Activated naive CD8-positive, alpha-beta T cell treated with anti-CD3 and anti-CD28 coated beads, Interleukin-2, amount 50 U/mL, for 24 hours (primary cell): ENCODE results near the gene DYRK4.

Experiments used
- ATAC-seq: fragments of 150-1000 bp; cut with Tn5 transposase; one replicate; pipeline ENCODE4 v1.10.0; 2021
- DNase-seq: peaks from one replicate; pipeline ENCODE4 v3.0.0; 2021
- H3K27ac Mint-ChIP-seq: one replicate; pipeline ENCODE4 v1.8.0; 2021; ENCODE audit warnings: mild to moderate bottlenecking, mixed read lengths
- H3K27me3 Mint-ChIP-seq: one replicate; pipeline ENCODE4 v1.8.0; 2021; ENCODE audit warnings: mixed read lengths
- H3K36me3 Mint-ChIP-seq: one replicate; pipeline ENCODE4 v1.8.0; 2021; ENCODE audit warnings: low read depth, mixed read lengths
- H3K4me1 Mint-ChIP-seq: one replicate; pipeline ENCODE4 v1.8.0; 2021; ENCODE audit warnings: mixed read lengths
- H3K4me3 Mint-ChIP-seq: one replicate; pipeline ENCODE4 v1.8.0; 2021; ENCODE audit warnings: mild to moderate bottlenecking, moderate library complexity, mixed read lengths
- H3K9me3 Mint-ChIP-seq: one replicate; pipeline ENCODE4 v1.8.0; 2021; ENCODE audit warnings: mixed read lengths

Gene DYRK4

GRCh38 chr12:4584281-4584680, 22.3 kb downstream of the DYRK4 start:
- H3K27ac Mint-ChIP-seq = no peak overlapping the region
- no peaks in the 10 kb centered on the region for H3K4me1 Mint-ChIP-seq
- ATAC-seq (no peak), DNase-seq (no peak)
- H3K4me3 Mint-ChIP-seq = no peak overlapping the region
- H3K9me3 Mint-ChIP-seq = no peaks in the 10 kb centered on the region
- H3K27me3 Mint-ChIP-seq = peaks cover 10% of the 10 kb centered on the region
- H3K36me3 Mint-ChIP-seq = no peaks in the 10 kb centered on the region

GRCh38 chr12:4584896-4585295, 22.9 kb downstream of the DYRK4 start:
- no peak overlapping the region for H3K4me3 Mint-ChIP-seq
- peaks cover 10% of the 10 kb centered on the region for H3K27me3 Mint-ChIP-seq

GRCh38 chr12:4586500-4586899, 24.5 kb downstream of the DYRK4 start:
- Mint-ChIP-seq H3K36me3 (peaks cover 2% of the 10 kb centered on the region), H3K4me3 (no peak overlapping the region), H3K27me3 (peaks cover 8% of the 10 kb centered on the region)

More at GRCh38 chr12:4584896-4585295, 22.9 kb downstream of the DYRK4 start:
- no peak for DNase-seq
- H3K27ac Mint-ChIP-seq = no peak overlapping the region
- H3K36me3 Mint-ChIP-seq = peaks cover 2% of the 10 kb centered on the region
- no peaks in the 10 kb centered on the region for H3K4me1 Mint-ChIP-seq
- H3K9me3 Mint-ChIP-seq = no peaks in the 10 kb centered on the region
- no peak for ATAC-seq

GRCh38 chr12:4587108-4587507, 25.1 kb downstream of the DYRK4 start:
- no peak for ATAC-seq
- H3K4me3 Mint-ChIP-seq = no peak overlapping the region
- peaks cover 8% of the 10 kb centered on the region for H3K27me3 Mint-ChIP-seq

More at GRCh38 chr12:4586500-4586899, 24.5 kb downstream of the DYRK4 start:
- DNase-seq = no peak
- no peak for ATAC-seq
- Mint-ChIP-seq H3K27ac (no peak overlapping the region), H3K9me3 (no peaks in the 10 kb centered on the region), H3K4me1 (no peaks in the 10 kb centered on the region)

GRCh38 chr12:4588916-4589315, 26.9 kb downstream of the DYRK4 start:
- ATAC-seq (no peak), DNase-seq (no peak)
- Mint-ChIP-seq H3K36me3 (peaks cover 2% of the 10 kb centered on the region), H3K4me3 (no peak overlapping the region), H3K4me1 (no peaks in the 10 kb centered on the region), H3K9me3 (no peaks in the 10 kb centered on the region), H3K27ac (no peak overlapping the region), H3K27me3 (peaks cover 2% of the 10 kb centered on the region)

More at GRCh38 chr12:4587108-4587507, 25.1 kb downstream of the DYRK4 start:
- no peaks in the 10 kb centered on the region for H3K9me3 Mint-ChIP-seq
- DNase-seq = no peak
- H3K27ac Mint-ChIP-seq = no peak overlapping the region
- H3K36me3 Mint-ChIP-seq = peaks cover 2% of the 10 kb centered on the region
- no peaks in the 10 kb centered on the region for H3K4me1 Mint-ChIP-seq

- H3K9me3 Mint-ChIP-seq = no peaks in the 10 kb centered on the region
- H3K4me3 Mint-ChIP-seq = no peak overlapping the region
- peaks cover 2% of the 10 kb centered on the region for H3K36me3 Mint-ChIP-seq
- no peaks in the 10 kb centered on the region for H3K27me3 Mint-ChIP-seq
- no peak for ATAC-seq
- DNase-seq = no peak
- H3K27ac Mint-ChIP-seq = no peak overlapping the region
- no peaks in the 10 kb centered on the region for H3K4me1 Mint-ChIP-seq
These were observed 27.9 kb downstream of the DYRK4 start for GRCh38 chr12:4589941-4590340.

- no peaks in the 10 kb centered on the region for H3K27me3 Mint-ChIP-seq
- no peaks in the 10 kb centered on the region for H3K9me3 Mint-ChIP-seq
- H3K27ac Mint-ChIP-seq = no peak overlapping the region
- DNase-seq (no peak), ATAC-seq (no peak)
- H3K4me3 Mint-ChIP-seq = no peak overlapping the region
- H3K36me3 Mint-ChIP-seq = peaks cover 2% of the 10 kb centered on the region
- H3K4me1 Mint-ChIP-seq = no peaks in the 10 kb centered on the region
These were observed 29.2 kb downstream of the DYRK4 start for GRCh38 chr12:4591180-4591687.

- H3K4me1 Mint-ChIP-seq = no peaks in the 10 kb centered on the region
- H3K27ac Mint-ChIP-seq = no peak overlapping the region
These were observed 33.9 kb downstream of the DYRK4 start for GRCh38 chr12:4595881-4596280.

GRCh38 chr12:4603421-4603820, 41.4 kb downstream of the DYRK4 start:
- peaks cover 1% of the 10 kb centered on the region for H3K36me3 Mint-ChIP-seq
- peaks cover 6% of the 10 kb centered on the region for H3K27me3 Mint-ChIP-seq
- no peak overlapping the region for H3K27ac Mint-ChIP-seq
- ATAC-seq (no peak), DNase-seq (no peak)
- H3K4me3 Mint-ChIP-seq = no peak overlapping the region
- H3K9me3 Mint-ChIP-seq = no peaks in the 10 kb centered on the region
- peaks cover 21% of the 10 kb centered on the region for H3K4me1 Mint-ChIP-seq

More at GRCh38 chr12:4595881-4596280, 33.9 kb downstream of the DYRK4 start:
- Mint-ChIP-seq H3K9me3 (no peaks in the 10 kb centered on the region), H3K4me3 (no peak overlapping the region), H3K36me3 (no peaks in the 10 kb centered on the region), H3K27me3 (no peaks in the 10 kb centered on the region)
- no peak for ATAC-seq
- DNase-seq = no peak

GRCh38 chr12:4603946-4604345, 41.9 kb downstream of the DYRK4 start:
- Mint-ChIP-seq H3K9me3 (no peaks in the 10 kb centered on the region), H3K4me1 (peaks cover 21% of the 10 kb centered on the region), H3K27ac (no peak overlapping the region), H3K27me3 (peaks cover 6% of the 10 kb centered on the region), H3K4me3 (no peak overlapping the region), H3K36me3 (peaks cover 1% of the 10 kb centered on the region)
- ATAC-seq (no peak), DNase-seq (no peak)

GRCh38 chr12:4604684-4605193, 42.7 kb downstream of the DYRK4 start:
- ATAC-seq = peak; percentile 99
- H3K27ac Mint-ChIP-seq = peak overlapping the region; percentile 92
- H3K36me3 Mint-ChIP-seq = peaks cover 1% of the 10 kb centered on the region
- H3K4me3 Mint-ChIP-seq = peak overlapping the region; percentile 94
- H3K9me3 Mint-ChIP-seq = no peaks in the 10 kb centered on the region
- peaks cover 6% of the 10 kb centered on the region for H3K27me3 Mint-ChIP-seq
- peak; percentile 80 for DNase-seq
- H3K4me1 Mint-ChIP-seq = peaks cover 21% of the 10 kb centered on the region

- no peaks in the 10 kb centered on the region for H3K9me3 Mint-ChIP-seq
- H3K4me1 Mint-ChIP-seq = peaks cover 21% of the 10 kb centered on the region
- DNase-seq (no peak), ATAC-seq (no peak)
- no peak overlapping the region for H3K4me3 Mint-ChIP-seq
- H3K36me3 Mint-ChIP-seq = peaks cover 4% of the 10 kb centered on the region
- peaks cover 6% of the 10 kb centered on the region for H3K27me3 Mint-ChIP-seq
- H3K27ac Mint-ChIP-seq = no peak overlapping the region
These were observed 45.0 kb downstream of the DYRK4 start for GRCh38 chr12:4607056-4607455.

GRCh38 chr12:4609071-4609470, 47.1 kb downstream of the DYRK4 start:
- H3K36me3 Mint-ChIP-seq = peaks cover 16% of the 10 kb centered on the region
- no peak for DNase-seq
- no peak for ATAC-seq
- no peaks in the 10 kb centered on the region for H3K9me3 Mint-ChIP-seq
- H3K4me3 Mint-ChIP-seq = no peak overlapping the region
- H3K27ac Mint-ChIP-seq = no peak overlapping the region
- H3K4me1 Mint-ChIP-seq = peaks cover 21% of the 10 kb centered on the region
- H3K27me3 Mint-ChIP-seq = no peaks in the 10 kb centered on the region

GRCh38 chr12:4610481-4610880, 48.5 kb downstream of the DYRK4 start:
- no peaks in the 10 kb centered on the region for H3K9me3 Mint-ChIP-seq
- H3K36me3 Mint-ChIP-seq = peaks cover 22% of the 10 kb centered on the region
- H3K4me1 Mint-ChIP-seq = peaks cover 15% of the 10 kb centered on the region
- H3K4me3 Mint-ChIP-seq = no peak overlapping the region
- no peak overlapping the region for H3K27ac Mint-ChIP-seq
- ATAC-seq (no peak), DNase-seq (no peak)
- H3K27me3 Mint-ChIP-seq = no peaks in the 10 kb centered on the region

- ATAC-seq (no peak), DNase-seq (no peak)
- peaks cover 27% of the 10 kb centered on the region for H3K36me3 Mint-ChIP-seq
- H3K9me3 Mint-ChIP-seq = no peaks in the 10 kb centered on the region
- H3K4me3 Mint-ChIP-seq = no peak overlapping the region
- no peaks in the 10 kb centered on the region for H3K27me3 Mint-ChIP-seq
- no peak overlapping the region for H3K27ac Mint-ChIP-seq
- no peaks in the 10 kb centered on the region for H3K4me1 Mint-ChIP-seq
These were observed 53.7 kb downstream of the DYRK4 start for GRCh38 chr12:4615667-4616066.

- Mint-ChIP-seq H3K27ac (no peak overlapping the region), H3K36me3 (peaks cover 2% of the 10 kb centered on the region), H3K27me3 (peaks cover 2% of the 10 kb centered on the region), H3K9me3 (no peaks in the 10 kb centered on the region), H3K4me1 (no peaks in the 10 kb centered on the region), H3K4me3 (no peak overlapping the region)
- DNase-seq (no peak), ATAC-seq (no peak)
These were observed 59.5 kb downstream of the DYRK4 start for GRCh38 chr12:4621511-4621910.
